CD14-positive monocyte (primary cell): ENCODE measurements around the gene PEX11G. TPM values are rescaled to one million over a fixed set of nuclear protein-coding genes. Genes with fewer than 3 reads are reported as not detected.

Experiments used
- DNase-seq, 3 donors: peaks; one replicate each; pipeline ENCODE4 v3.0.0-alpha.2; 2011 to 2022
- H2AFZ ChIP-seq: 2 replicates; pipeline ENCODE4 v1.6.0; 2012; ENCODE audit warnings: mild to moderate bottlenecking, low read depth, low read length, inconsistent platforms; ENCODE audit not compliant: insufficient read depth, poor library complexity, severe bottlenecking
- H3K27ac ChIP-seq, 2 donors: 1 replicate in 1 of 2; 2 replicates in 1 of 2; pipeline ENCODE4 v1.5.1; 2012 to 2013; ENCODE audit warnings: low read length in 2 of 2, control low read depth in 1 of 2, inconsistent platforms in 1 of 2, low read depth in 1 of 2, mild to moderate bottlenecking in 1 of 2
- H3K27me3 ChIP-seq, 2 donors: one replicate each; pipeline versions ENCODE4 v1.6.0 to v1.6.1; 2011 to 2013; ENCODE audit warnings: low read length in 2 of 2; ENCODE audit not compliant: control insufficient read depth in 2 of 2, insufficient read depth in 2 of 2
- H3K36me3 ChIP-seq, 2 donors: replicated peaks in 1 of 2; 1 replicate in 1 of 2; 2 replicates in 1 of 2; pipeline versions ENCODE4 v1.5.1 to v1.6.1; 2012 to 2013; ENCODE audit warnings: low read length in 2 of 2, control low read depth in 1 of 2, inconsistent platforms in 1 of 2, mild to moderate bottlenecking in 1 of 2; ENCODE audit not compliant: insufficient read depth in 2 of 2, control insufficient read depth in 1 of 2
- H3K4me1 ChIP-seq, 2 donors: 1 replicate in 1 of 2; 2 replicates in 1 of 2; pipeline versions ENCODE4 v1.5.1 to v1.6.1; 2012 to 2013; ENCODE audit warnings: low read length in 2 of 2, control low read depth in 1 of 2, inconsistent platforms in 1 of 2, mild to moderate bottlenecking in 1 of 2, moderate library complexity in 1 of 2; ENCODE audit not compliant: insufficient read depth in 2 of 2, control insufficient read depth in 1 of 2
- H3K4me2 ChIP-seq: replicated peaks from 2 replicates; pipeline ENCODE3; 2012; ENCODE audit warnings: low read length, moderate library complexity, mild to moderate bottlenecking; ENCODE audit not compliant: poor library complexity, severe bottlenecking; ENCODE audit errors: extremely low read depth
- H3K4me3 ChIP-seq, 3 experiments: fragments of 200-600 bp in 1 of 3; sonication (generic) in 1 of 3; replicated peaks in 1 of 3; 1 replicate in 2 of 3; 2 replicates in 1 of 3; pipeline ENCODE4 v1.5.1; 2011 to 2013; ENCODE audit warnings: low read length in 3 of 3, mild to moderate bottlenecking in 3 of 3, control low read depth in 2 of 3, low read depth in 2 of 3, inconsistent platforms in 1 of 3, moderate library complexity in 1 of 3
- H3K79me2 ChIP-seq: 2 replicates; pipeline ENCODE4 v1.6.0; 2012; ENCODE audit warnings: mild to moderate bottlenecking, control low read depth, inconsistent platforms, low read length, moderate library complexity; ENCODE audit not compliant: insufficient read depth
- H3K9ac ChIP-seq: 2 replicates; pipeline ENCODE4 v1.6.0; 2017; ENCODE audit warnings: low read length, mild to moderate bottlenecking; ENCODE audit not compliant: insufficient read depth, poor library complexity, severe bottlenecking
- H3K9me3 ChIP-seq, 2 donors: replicated peaks in 1 of 2; 1 replicate in 1 of 2; 2 replicates in 1 of 2; pipeline versions ENCODE4 v1.5.1 to v1.6.1; 2012 to 2013; ENCODE audit warnings: low read length in 2 of 2, control low read depth in 1 of 2; ENCODE audit not compliant: control insufficient read depth in 1 of 2, insufficient read depth in 1 of 2
- H4K20me1 ChIP-seq: 2 replicates; pipeline ENCODE4 v1.6.0; 2012; ENCODE audit warnings: mild to moderate bottlenecking, low read length, control low read depth, moderate library complexity; ENCODE audit not compliant: insufficient read depth
- H3K27ac Mint-ChIP-seq, 7 donors: one replicate each; pipeline ENCODE4 v1.8.0; 2020; ENCODE audit warnings: mild to moderate bottlenecking in 7 of 7, mixed read lengths in 7 of 7, moderate library complexity in 6 of 7, inconsistent platforms in 2 of 7
- H3K27me3 Mint-ChIP-seq, 3 donors: one replicate each; pipeline ENCODE4 v1.8.0; 2021 to 2022; ENCODE audit warnings: low read depth in 3 of 3, mild to moderate bottlenecking in 3 of 3, mixed read lengths in 3 of 3, moderate library complexity in 3 of 3, inconsistent platforms in 1 of 3
- H3K36me3 Mint-ChIP-seq, 2 donors: one replicate each; pipeline ENCODE4 v1.8.0; 2020; ENCODE audit warnings: mixed read lengths in 2 of 2, inconsistent platforms in 1 of 2, mild to moderate bottlenecking in 1 of 2
- H3K4me1 Mint-ChIP-seq: one replicate; pipeline ENCODE4 v1.8.0; 2020; ENCODE audit warnings: mild to moderate bottlenecking, mixed read lengths
- H3K4me3 Mint-ChIP-seq, 2 donors: one replicate each; pipeline ENCODE4 v1.8.0; 2020; ENCODE audit warnings: mild to moderate bottlenecking in 2 of 2, mixed read lengths in 2 of 2, moderate library complexity in 1 of 2
- H3K9me3 Mint-ChIP-seq, 7 donors: one replicate each; pipeline ENCODE4 v1.8.0; 2020 to 2022; ENCODE audit warnings: mixed read lengths in 7 of 7, mild to moderate bottlenecking in 6 of 7, moderate library complexity in 6 of 7, inconsistent platforms in 2 of 7
- WGBS: methylation state at CpG from one replicate; pipeline ENCODE4 v1.1.5; 2013; ENCODE audit warnings: missing lambda C conversion rate; ENCODE audit not compliant: insufficient coverage; 5-methylcytosine and 5-hydroxymethylcytosine counted together
- intact Hi-C, 2 donors: fragments of 100-400 bp; cut with micrococcal nuclease; formaldehyde crosslinking; loops; one replicate each; pipeline versions ENCODE4 v1.15.0 to v1.15.1; 2023
- polyA plus RNA-seq, 3 donors: library from polyadenylated mRNA; depleted of rRNA in 1 of 3; unstranded in 2 of 3; stranded (reverse) in 1 of 3; fragments of 300-500 nt in 2 of 3; fragments of >200 nt in 1 of 3; fragmentation: Illumina TruSeq in 2 of 3; gene quantifications; 1 replicate in 2 of 3; 2 replicates in 1 of 3; pipeline ENCODE4 v1.2.3, GENCODE V29; 2012 to 2021
- TF ChIP-seq, protein P1 (sequence below): fragments of 200-600 bp; IDR thresholded peaks from one replicate; pipeline ENCODE4 v1.8.0; 2022; ENCODE audit warnings: antibody characterized with exemption, mild to moderate bottlenecking

The PEX11G gene
- polyA plus RNA-seq, 3 donors = 0.77 to 3.0 (median 1.4) TPM

DNA sequence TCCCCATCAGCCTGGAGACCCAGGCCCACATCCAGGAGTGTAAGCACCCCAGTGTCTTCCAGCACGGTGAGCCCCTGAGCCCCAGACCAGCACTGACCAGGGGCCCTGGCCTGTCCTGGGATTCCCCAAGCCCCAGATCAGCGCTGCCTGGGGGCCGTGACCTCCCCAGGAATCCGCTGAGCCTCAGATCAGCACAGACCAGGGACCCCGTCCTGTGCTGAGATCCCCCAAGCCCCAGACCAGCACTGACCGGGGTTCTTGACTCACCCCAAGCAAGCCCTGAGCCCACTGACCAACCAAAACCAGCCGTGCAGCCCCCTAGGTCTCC is 39.3 kb upstream of the PEX11G start:
- Histone ChIP-seq H3K36me3 (peaks cover 55 to 77% of the 10 kb centered on the region in 2 donors), H3K27me3 (no peaks in the 10 kb centered on the region), H3K9me3 (no peaks in the 10 kb centered on the region), H3K9ac (no peak overlapping the region), H3K79me2 (peaks cover 9% of the 10 kb centered on the region), H2AFZ (no peak overlapping the region), H3K27ac (peak overlapping the region in 1 of 2 donors; percentile 6), H3K4me3 (no peak overlapping the region), H3K4me2 (no peak overlapping the region), H3K4me1 (peaks cover 20 to 29% of the 10 kb centered on the region in 2 donors), H4K20me1 (peaks cover 15% of the 10 kb centered on the region)
- H3K4me1 Mint-ChIP-seq = peaks cover 31% of the 10 kb centered on the region
- H3K27me3 Mint-ChIP-seq = peaks cover 0 to 2% (median 0%) of the 10 kb centered on the region in 3 donors
- H3K4me3 Mint-ChIP-seq = no peak overlapping the region
- intact Hi-C loops = no loop called here
- H3K36me3 Mint-ChIP-seq = peaks cover 64 to 89% of the 10 kb centered on the region in 2 donors
- WGBS = 94% methylated on average over 7 of the region's 7 CpGs
- TF ChIP-seq, protein P1, sequence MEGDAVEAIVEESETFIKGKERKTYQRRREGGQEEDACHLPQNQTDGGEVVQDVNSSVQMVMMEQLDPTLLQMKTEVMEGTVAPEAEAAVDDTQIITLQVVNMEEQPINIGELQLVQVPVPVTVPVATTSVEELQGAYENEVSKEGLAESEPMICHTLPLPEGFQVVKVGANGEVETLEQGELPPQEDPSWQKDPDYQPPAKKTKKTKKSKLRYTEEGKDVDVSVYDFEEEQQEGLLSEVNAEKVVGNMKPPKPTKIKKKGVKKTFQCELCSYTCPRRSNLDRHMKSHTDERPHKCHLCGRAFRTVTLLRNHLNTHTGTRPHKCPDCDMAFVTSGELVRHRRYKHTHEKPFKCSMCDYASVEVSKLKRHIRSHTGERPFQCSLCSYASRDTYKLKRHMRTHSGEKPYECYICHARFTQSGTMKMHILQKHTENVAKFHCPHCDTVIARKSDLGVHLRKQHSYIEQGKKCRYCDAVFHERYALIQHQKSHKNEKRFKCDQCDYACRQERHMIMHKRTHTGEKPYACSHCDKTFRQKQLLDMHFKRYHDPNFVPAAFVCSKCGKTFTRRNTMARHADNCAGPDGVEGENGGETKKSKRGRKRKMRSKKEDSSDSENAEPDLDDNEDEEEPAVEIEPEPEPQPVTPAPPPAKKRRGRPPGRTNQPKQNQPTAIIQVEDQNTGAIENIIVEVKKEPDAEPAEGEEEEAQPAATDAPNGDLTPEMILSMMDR = no peak
- H3K27ac Mint-ChIP-seq = peak overlapping the region in 1 of 7 donors; percentile 18
- no peak for DNase-seq
- no peaks in the 10 kb centered on the region for H3K9me3 Mint-ChIP-seq

DNA sequence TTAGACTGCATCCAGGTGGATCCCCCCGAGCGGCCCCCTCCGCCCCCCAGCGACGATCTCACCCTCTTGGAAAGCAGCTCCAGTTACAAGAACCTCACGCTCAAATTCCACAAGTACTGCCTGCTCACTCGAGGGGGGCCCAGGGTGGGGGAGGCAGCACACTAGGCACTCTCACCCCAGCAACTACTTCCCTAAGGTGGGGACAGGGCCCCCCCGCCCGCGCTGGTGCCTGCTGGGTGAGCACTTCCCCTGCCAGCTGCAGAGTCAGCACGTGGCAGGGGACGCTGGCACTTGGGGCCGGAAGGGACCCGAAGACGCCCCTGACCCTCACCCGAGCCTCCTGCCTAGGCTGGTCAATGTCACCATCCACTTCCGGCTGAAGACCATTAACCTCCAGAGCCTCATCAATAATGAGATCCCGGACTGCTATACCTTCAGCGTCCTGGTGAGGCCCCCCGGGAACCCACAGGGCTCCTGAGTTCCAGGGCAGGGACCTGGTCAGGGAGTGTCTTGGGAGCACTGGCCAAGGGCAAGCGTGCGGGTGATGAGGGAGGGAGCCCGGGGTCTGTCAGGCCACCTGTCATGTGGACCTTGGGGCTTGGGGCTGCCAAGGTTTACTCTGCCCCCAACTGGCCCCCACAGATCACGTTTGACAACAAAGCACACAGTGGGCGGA is 38.8 kb upstream of the PEX11G start:
- Histone ChIP-seq H2AFZ (no peak overlapping the region), H3K4me3 (peak overlapping the region in 1 of 3 experiments; percentile 34), H3K79me2 (peaks cover 14% of the 10 kb centered on the region), H3K27me3 (no peaks in the 10 kb centered on the region), H3K4me2 (peak overlapping the region; percentile 44), H3K27ac (peak overlapping the region; percentile 6 to 38), H3K9ac (peak overlapping the region; percentile 42), H4K20me1 (peaks cover 16% of the 10 kb centered on the region), H3K4me1 (peaks cover 24 to 31% of the 10 kb centered on the region in 2 donors), H3K9me3 (no peaks in the 10 kb centered on the region), H3K36me3 (peaks cover 55 to 72% of the 10 kb centered on the region in 2 donors)
- 34% methylated on average over 19 of the region's 25 CpGs for WGBS
- intact Hi-C loops = no loop called here
- Mint-ChIP-seq H3K4me3 (peak overlapping the region; percentile 53 to 58), H3K36me3 (peaks cover 61 to 84% of the 10 kb centered on the region in 2 donors), H3K9me3 (no peaks in the 10 kb centered on the region), H3K4me1 (peaks cover 29% of the 10 kb centered on the region), H3K27me3 (peaks cover 0 to 2% (median 0%) of the 10 kb centered on the region in 3 donors), H3K27ac (peak overlapping the region in 5 of 7 donors; percentile 64 to 85 (median 79))
- DNase-seq = peak; percentile 52 to 64 (median 61)
- TF ChIP-seq, protein P1 = no peak
